NCI-H2196 (cell line): ENCODE measurements around the gene ABCC8.
A peak's percentile ranks its signal among the peaks of the same experiment; 100 is the strongest.

Source experiments
- DNase-seq: peaks from one replicate; lab custom pipeline; 2025; ENCODE audit not compliant: unreplicated experiment; lab: John Stamatoyannopoulos, UW

Gene ABCC8

DNA sequence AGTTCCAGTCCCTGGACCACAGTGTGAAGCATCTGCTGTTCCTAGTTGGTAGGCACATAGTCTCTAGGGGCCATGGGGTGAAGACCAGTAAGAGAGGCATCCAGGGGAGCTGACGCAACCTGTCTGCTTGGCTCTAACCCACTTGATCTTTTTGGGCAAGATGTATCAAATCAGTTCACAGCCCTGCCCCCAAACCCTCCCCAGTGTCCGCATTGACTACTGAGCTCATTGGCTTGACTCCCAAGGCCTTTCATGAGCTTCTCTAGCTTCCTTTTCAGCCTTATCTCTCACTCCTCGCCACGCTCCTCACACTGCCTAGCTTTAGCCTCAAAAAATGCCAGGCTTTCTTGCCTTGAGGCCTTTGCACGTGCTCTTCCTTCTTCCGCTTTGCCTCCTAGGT, 29.7 kb upstream of the ABCC8 start:
- DNase-seq = no peak

DNA sequence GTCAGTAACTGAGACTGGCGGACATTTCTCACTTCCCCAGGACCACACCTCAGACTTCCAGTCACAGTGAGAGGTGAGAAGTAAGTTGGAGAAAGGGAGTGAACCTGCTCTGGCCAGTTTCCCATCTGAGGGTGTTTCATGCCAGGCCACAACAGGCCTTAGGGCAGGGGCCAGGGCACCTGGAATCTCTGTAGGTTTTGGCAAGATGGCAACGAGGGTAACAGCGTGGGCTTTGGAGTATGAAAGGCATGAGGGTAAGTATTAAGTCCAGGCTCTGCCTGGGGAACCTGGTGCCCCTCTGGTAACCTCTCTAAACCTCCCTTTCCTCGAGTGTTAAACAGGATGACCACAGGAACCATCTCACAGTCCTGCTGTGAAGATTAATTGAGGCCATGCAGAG, 28.5 kb upstream of the ABCC8 start:
- DNase-seq = no peak

DNA sequence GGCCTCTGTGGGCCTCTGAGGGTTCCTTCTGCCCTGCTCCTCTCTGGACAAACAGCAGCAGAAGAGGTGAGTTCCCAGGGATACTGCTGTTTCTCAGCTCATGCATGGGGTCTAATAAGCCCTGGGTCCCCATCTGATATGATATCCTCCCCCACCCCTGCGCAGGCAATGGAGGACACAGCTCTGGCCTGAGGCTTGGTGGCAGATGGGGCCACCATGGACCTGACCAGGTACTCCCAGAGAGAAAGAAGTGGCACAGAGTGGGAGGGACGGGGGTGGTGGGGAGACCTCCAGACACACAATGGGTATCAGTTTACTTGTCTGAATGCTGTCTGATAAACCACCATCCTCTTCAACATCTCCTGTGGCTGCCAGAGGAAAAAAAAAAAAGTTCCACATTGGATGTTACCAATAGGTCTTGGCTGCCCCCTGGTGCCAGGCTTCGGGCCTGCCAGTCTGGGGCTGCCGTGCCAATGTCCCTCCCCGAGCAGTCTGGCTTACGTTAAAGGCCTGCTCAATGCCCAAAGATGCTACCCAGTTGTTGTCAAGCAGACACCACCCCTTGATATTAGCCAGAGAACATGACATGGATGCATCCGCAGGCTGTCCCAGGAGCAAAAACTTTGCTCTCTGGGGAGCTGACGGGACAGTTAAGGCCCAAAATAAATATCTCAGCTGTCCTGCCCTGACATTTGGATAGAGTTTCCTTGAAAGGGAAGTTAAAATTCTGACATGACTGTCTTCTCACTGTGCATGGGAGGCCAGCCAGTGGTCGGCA, 27.9 kb upstream of the ABCC8 start:
- DNase-seq = peak; percentile 89

DNA sequence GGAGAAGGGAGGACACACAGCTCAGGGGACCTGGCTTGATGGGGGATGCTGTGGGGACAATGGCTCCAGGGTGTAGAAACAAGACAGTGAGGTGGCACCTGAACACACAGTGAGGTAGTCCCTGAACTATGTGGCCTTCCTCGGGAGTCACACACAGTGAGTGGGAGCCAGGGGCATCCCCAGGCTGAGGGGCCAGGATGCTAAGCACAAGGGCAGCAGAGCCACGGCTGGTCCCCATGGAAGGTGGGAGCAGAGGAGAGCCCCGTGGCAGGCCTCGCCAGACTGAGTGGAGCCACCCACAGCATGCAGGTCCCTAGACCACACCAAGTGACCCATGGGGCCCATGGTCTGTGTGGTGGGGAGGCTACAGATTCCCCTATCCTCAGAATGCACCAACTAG, 26.0 kb upstream of the ABCC8 start:
- no peak for DNase-seq

DNA sequence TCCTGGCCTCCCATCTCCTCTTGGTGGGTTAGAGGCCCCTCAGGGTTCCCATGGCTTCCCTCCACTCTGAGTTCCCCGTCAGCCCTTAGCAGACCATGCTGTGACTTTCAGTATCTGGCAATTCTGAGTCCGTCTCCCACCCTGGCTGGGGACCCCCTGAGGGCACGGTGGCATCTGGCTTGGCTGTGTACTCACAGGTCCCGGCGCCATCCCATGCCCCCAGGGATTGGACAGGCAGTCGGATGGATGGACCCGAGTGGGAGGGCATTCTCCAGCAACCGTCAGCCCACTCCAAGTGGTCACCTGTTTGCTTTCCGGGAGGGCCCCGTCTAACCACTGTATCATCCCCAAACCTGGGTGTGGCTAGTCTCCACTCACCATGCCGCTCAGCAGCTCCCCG, 24.0 kb upstream of the ABCC8 start:
- DNase-seq = no peak

DNA sequence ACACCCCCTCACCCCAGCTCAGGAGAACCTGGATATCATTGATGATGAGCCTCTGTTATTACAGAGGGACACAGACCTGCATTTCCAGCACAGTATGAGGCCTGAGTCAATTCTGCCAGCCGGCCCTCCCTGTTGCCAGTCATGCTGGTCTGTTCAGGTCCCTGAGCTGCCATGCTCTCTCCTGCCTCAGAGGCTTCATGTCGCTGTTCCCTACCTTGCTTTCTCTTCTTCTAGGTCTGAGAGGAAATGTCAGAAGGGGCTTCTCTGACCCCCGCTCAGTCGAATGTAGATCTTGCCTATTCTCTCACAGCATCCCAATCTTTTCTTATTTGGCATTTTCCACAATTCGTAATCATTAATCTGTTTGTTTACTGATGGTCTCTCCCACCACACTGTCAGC, 21.8 kb upstream of the ABCC8 start:
- no peak for DNase-seq

DNA sequence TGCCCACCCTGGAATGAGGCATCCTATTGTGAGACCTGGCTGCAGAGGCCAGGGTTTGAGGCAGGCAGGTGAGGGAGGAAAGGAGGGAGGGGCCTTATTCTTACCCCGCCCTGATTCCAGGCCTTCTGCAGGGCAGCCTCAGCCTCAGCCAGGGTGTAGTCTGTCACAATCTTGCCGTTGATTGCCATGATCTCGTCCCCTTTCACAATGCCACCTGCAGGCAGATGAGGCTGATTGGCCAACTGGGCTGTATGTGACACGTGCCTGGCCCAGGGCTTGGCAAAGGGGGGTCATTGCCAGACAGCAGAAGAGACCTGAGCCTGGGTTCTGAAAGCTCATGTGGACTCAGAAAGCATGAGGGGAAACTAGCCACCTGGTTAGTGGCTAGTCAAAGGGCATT, 21.4 kb upstream of the ABCC8 start:
- peak; percentile 75 for DNase-seq

DNA sequence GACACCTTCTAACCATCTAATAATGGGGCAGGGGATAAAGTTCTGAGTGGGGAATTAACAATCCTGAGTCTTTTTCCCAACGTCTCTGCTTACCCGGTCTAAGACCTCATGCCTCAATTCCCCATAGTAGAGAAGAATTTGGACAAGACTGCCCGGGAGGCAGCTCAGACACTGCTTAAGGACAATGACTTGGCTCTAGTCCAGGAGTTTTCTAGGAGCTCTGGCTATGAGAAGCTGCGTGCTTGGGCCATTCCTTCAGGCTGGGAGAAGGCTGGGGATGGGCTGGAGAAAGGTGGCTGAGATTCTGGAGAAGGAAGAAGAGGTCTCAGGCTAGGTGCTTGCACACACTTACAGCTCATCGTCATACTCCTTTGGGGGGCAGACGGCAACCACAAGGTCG, 19.8 kb upstream of the ABCC8 start:
- DNase-seq = no peak

DNA sequence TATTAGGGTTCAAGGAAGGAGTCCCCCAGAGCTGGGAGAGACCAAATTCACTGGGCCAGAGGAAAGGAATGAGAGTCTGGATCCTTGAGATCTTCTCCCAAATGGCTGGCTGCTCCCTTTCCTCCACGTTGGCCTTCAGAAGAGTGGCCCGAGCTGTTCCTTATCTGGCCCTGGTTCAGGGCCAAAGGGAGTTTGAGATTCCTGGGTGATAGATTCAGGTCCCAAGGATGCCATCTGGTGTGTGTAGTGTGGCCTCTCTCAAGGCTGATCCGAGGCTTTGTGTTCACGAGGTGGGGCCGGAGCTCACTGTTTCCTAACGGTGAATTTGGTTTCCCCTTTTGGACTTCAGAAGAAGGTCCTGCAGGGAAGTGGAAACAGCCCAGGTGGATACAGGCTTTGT, 17.4 kb upstream of the ABCC8 start:
- DNase-seq = no peak

DNA sequence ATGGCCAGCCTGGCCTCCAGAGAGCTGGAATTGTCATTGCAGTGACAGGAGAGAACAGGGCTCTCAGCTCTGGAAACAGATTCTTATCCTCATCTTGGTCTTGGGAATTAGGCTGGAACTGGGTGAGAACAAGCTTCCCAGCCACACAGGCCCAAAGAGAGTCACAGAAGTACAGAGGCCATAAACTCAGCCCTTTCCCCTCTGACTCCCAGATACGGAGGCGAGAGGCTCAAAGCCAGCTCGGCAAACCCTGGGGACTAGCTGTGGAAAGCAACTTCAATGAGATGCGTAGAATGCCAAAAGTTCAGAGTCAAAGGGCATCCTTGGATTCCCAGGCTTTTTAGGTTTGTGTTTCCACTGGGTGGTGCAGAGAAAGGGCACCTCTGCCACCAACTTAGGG, 14.3 kb upstream of the ABCC8 start:
- DNase-seq = no peak

DNA sequence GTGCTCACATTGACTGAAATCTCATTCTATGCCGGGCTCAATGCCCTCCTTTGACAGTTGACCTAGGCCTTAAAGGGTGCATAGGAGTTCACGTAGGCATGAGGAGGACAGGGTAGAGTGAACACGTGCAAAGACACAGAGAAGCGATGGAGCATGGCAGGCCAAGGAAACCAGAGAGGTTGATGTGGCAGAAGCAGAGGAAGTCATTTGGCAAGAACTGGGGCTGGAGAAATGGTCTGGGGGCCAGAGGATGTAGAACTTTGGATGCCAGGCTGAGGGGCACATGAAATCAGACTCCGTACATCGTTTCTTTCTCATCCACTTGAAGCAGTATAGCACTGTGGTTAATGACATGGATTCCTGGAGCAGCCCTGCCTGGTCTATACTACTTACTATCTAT, 13.6 kb upstream of the ABCC8 start:
- DNase-seq = no peak

DNA sequence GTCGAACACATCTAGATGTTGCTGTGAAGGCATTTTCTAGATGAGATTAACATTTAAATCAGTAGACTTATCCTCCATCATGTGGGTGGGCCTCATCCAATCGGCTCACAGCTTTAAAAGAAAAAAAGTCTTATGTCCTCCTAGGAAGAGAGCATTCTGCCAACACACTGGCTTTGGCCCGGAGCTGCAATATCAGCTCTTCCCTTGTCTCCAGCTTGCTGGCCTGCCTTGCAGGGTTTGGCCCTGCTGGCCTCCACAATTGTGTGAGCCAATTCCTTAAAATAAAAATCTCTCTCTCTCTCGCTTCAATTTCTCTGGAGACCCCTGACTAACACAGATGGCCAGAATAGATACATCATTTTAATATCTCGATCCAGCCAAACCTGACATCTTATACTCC, 13.1 kb upstream of the ABCC8 start:
- no peak for DNase-seq

DNA sequence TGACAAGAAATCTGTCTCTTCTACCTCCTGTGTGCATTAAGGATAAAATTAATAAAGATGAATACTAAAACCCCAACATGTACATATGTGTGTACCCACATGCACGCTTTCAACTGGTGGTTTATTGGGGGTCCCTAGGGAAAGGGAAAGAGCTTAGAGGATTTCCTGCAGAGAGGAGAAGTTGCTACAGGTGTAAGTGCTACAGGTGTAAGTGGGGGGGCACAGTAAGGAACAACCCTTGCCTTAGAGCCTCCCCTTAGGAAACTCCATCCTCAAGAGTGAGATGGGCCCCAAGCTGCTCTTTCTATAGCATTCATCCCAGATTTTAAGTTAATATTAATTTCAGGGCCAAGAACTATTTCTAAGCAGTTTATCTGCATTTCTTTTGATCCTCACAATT, 11.9 kb upstream of the ABCC8 start:
- no peak for DNase-seq

DNA sequence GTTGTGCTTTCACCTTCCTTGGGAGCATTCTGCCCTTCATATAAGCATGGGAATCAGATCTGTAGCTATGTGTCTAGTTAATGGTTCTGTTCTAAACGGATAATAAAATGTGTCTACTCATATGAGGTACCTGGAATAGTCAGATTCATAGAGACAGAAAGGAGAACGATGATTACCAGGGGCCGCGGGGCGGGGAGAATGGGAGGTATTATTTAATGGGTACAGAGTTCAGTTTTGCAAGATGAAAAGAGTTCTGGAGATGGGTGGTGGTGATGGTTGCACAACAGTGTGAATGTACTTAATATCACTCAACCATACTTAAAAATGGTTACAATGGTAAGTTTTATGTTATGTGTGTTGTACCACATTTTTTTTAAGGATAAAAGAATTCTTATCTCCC, 10.0 kb upstream of the ABCC8 start:
- DNase-seq = no peak

DNA sequence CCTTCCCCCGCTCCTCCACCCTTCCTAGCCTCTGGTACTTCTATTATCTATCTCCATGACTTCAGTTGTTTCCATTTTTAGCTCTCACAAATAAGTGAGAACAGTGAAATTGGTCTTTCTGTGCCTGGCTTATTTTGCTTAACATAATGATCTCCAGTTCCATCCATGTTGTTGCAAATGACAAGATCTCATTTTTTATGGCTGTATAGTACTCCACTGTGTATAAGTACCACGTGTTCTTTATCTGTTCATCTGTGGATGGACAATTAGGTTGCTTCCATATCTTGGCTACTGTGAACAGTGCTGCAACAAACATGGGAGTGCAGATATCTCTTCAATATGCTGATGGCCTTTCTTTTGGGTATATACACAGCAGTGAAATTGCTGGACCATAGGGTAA, 6.9 kb upstream of the ABCC8 start:
- DNase-seq = no peak

DNA sequence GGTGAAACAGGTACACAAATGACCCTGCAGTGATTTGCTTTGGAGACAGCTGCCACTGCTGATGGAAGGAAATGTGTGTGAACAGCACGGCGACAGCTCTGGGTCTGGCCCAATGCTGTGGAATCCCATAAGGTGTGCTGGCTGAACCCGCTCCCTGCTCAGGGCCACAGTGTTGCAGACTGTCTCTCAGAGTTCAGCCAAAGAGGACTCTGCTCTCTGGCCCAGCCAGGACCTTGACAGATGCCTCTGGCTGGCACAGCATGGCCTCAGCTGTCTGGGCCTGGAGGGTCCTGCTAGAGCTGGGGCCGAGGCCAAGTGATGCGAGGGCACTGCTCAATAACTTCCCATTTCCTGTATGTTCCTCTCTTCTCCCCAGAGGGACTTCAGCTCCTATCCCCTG, 5.3 kb upstream of the ABCC8 start:
- no peak for DNase-seq

DNA sequence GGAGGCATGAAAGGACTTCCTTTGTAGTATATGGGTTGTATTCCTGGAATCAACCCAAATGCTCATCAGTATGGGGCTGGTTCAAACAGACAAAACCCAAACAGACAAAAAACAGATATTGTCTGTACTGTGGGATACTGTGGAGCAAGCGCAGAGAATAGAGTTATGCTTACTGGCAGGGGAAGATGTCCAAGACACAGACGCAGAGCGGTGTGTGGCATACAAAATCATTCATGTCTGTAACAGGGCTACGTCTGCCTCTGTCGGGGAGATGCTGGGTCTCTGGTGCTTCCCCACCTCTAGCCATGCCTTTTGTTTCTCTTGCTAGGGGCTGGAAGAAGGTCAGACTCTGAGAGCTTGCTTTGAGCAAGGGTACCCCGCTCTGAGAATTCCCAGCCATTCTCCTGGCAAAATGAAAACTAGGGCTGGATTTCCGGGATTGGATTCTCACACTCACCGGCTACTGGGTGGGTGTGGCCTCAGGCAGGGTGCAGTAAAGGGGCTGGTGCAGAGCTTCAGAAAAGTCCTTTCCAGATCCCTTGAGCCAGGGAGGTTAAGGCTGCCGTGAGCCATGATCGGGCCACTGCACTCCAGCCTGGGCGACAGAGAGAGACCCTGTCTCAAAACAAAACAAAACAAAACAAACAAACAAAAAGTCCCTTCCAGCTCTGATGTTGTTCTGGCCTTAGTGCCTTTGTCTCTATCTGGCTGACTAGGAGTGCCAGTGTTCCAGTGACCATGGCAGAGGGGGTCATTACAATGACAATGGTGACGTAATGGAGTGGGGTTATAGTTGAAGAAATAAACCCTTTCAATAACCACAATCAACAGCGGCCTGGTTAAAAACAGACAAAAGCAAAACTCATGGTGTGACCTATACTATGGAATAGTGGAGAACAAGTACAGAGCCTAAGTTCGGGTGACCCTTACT, 2.9 kb upstream of the ABCC8 start:
- DNase-seq = peak; percentile 60

DNA sequence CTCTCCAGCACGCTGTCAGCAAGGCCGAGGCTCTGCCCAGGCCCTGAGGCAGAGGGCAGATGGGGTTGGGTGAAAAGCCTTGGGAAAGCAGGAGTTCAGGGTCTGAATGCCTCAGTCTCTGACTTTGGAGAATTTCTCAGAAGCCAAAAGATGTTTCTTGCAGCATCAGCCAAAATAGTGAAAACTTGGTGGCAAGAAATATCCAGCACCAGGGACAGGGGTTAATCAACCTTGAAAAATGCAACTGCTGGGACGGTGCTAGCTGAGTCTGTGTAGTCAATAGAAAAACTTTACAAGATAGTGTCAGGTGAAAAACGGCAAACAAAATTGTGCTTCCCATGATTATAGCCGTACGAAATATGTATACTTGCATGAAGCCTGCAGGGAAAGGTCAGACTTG, 1.4 kb upstream of the ABCC8 start:
- no peak for DNase-seq

DNA sequence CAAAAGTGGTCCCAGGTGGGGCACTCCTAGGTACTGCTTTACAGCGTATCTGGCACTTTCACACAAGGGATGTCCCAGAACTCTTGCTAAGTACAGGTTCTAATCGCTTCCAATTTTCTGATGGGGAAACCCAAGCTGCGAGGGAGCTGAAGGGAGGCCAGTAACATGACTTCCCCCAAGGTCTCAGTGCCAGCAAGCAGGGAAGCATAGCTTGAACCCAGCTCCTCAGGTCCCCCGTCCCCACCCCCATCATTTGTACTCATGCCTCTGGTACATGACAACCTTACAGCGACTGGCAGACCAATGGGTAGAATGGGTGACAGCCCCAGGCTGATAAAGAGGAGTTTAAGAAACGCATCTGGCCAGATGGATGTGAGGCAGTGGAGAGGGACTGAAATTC, 716 bp upstream of the ABCC8 start:
- no peak for DNase-seq

DNA sequence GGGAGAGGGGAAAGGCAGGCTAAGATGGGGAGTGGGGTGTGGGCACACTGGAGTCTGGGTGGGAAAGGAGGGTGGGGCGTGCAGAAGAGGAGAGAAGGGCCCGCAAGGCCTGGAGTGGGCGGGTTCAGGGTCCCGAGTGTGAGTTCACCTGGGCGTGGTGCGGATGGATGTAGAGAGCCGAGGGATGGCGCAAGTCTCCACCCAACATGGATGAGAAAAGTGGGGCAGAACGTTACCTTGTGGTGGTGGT, 364 bp upstream of the ABCC8 start:
- DNase-seq = no peak

DNA sequence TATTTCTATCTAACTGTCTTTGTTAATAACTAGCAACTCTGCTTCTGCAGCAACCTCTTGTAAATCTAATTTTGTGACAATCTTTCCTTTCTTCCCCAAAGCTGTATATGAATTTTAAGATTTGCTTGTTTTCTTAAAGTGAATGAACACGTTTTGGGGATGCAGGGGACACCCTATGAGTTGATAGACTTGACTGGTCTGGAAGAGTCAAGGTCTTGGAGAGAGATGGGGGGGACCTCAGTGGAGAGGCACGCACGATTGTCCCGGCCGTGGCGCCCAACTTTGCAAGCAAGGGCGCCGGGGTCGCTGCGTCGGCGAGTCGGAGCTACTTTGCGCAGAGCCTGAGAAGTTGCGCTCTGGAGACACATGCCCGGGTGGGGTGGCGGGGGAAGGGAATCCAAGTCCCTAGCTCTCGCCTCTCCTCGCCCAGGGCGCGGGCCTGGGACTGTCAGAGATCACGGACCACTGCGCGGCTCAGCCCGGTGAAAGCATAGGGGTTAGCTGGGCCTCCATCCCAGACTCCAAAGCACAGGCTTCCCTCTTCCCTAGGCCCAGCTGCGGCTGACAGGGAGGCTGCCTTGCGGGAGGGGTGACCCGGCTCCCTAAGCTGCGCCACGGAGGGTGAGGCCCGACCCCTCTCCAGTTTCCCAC, 854 bp downstream of the ABCC8 start:
- no peak for DNase-seq

DNA sequence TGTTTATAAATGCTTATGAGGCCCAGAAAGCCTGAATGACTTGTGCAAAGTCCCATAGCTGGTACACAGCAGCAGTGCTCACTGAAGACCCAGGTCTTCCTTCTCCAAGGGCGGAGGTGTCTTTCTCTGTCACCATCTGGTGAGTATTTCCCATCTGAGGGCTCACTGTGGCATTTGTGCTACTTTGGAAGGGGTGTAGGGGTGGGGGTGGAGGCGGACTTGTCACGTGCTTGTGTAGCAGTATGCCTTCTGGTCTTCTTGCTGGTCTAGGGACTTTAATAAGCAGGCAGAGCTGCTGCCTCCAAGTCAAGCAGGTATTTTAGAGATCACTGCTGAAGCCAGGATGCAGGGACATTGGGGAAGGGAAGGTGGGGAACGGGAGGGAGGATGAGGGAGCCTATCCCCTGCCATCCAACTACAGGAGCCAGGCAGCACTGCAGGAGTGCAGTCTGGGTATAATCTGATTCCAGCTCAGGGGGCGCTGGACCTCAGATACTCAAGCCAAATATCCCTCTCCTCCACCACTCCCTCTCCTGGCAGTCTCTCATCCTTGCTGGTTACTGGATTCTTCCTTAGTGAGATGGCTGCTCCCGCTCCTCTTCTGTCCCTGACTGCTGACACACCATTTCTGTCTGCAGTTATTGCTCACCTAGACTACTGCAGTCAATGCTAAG, 3.4 kb downstream of the ABCC8 start:
- peak; percentile 10 for DNase-seq
